A673 (cell line): ENCODE data around the gene SMIM10L2A. TPM values are rescaled to one million over a fixed set of nuclear protein-coding genes. Genes with fewer than 3 reads are reported as not detected.
"Not testable (repeated sequence)": the region's sequence is repeated elsewhere in the genome, so short reads cannot be mapped to it uniquely, and the experiment has no call there.

Experiments used
- BruUV-seq: library from RNA; stranded (reverse); fragments of 400-500 nt; replicated peaks from 2 replicates; lab custom pipeline; 2021; lab: Mats Ljungman, UMichigan
- CTCF ChIA-PET: fragments of 300-600 bp; sonication (Branson Sonifier 250); formaldehyde crosslinking; loops from one replicate; lab custom pipeline; 2022; ENCODE audit warnings: antibody characterized with exemption; lab: Charles Lee
- POLR2A ChIA-PET: fragments of 300-600 bp; sonication (Branson Sonifier 250); formaldehyde crosslinking; loops from one replicate; lab custom pipeline; 2022; ENCODE audit warnings: antibody characterized with exemption; ENCODE audit not compliant: low non-redundant PET; lab: Charles Lee
- DNase-seq: peaks from one replicate; pipeline ENCODE4 v3.0.0-alpha.2; 2015; ENCODE audit warnings: low spot score
- H3K27ac ChIP-seq: fragments of 200-600 bp; sonication (generic); 2 replicates; pipeline ENCODE4 v1.5.1; 2016; ENCODE audit warnings: mixed run types, low read depth, mild to moderate bottlenecking, mixed read lengths, antibody characterized with exemption, low read length; ENCODE audit not compliant: poor library complexity, severe bottlenecking
- H3K27me3 ChIP-seq: fragments of 200-600 bp; sonication (generic); replicated peaks from 2 replicates; pipeline ENCODE4 v1.6.1; 2017; ENCODE audit warnings: mixed run types, low read depth, mild to moderate bottlenecking, mixed read lengths, antibody characterized with exemption, low read length; ENCODE audit not compliant: insufficient read depth, poor library complexity
- H3K36me3 ChIP-seq: fragments of 200-600 bp; sonication (generic); 2 replicates; pipeline ENCODE4 v1.6.1; 2016; ENCODE audit warnings: mixed run types, mild to moderate bottlenecking, mixed read lengths, antibody characterized with exemption, low read length; ENCODE audit not compliant: insufficient read depth, poor library complexity, severe bottlenecking
- H3K4me1 ChIP-seq: fragments of 200-600 bp; sonication (generic); 2 replicates; pipeline ENCODE4 v1.6.1; 2017; ENCODE audit warnings: mixed run types, mild to moderate bottlenecking, mixed read lengths, antibody characterized with exemption, low read length; ENCODE audit not compliant: insufficient read depth, poor library complexity, severe bottlenecking
- H3K4me3 ChIP-seq: fragments of 200-600 bp; sonication (generic); 2 replicates; pipeline ENCODE4 v1.5.1; 2016; ENCODE audit warnings: low read depth, mixed run types, mild to moderate bottlenecking, mixed read lengths, low read length; ENCODE audit not compliant: poor library complexity, severe bottlenecking
- H3K9me3 ChIP-seq: fragments of 200-600 bp; sonication (generic); 2 replicates; pipeline ENCODE4 v1.6.1; 2016; ENCODE audit warnings: mixed run types, low read depth, mild to moderate bottlenecking, mixed read lengths, antibody characterized with exemption, low read length; ENCODE audit not compliant: poor library complexity, severe bottlenecking
- EZH2 ChIP-seq: fragments of 200-600 bp; sonication (generic); IDR thresholded peaks from 2 replicates; pipeline ENCODE4 v1.6.1; 2017; ENCODE audit warnings: borderline replicate concordance, low read depth, mild to moderate bottlenecking, mixed read lengths, antibody characterized with exemption, low read length; ENCODE audit not compliant: poor library complexity, severe bottlenecking
- intact Hi-C: fragments of 100-400 bp; cut with micrococcal nuclease; formaldehyde crosslinking; loops from one replicate; pipeline ENCODE4 v1.10.0; 2022; ENCODE audit not compliant: unreplicated experiment
- total RNA-seq: library from RNA; stranded (reverse); gene quantifications from 2 replicates; pipeline ENCODE4 v1.2.3, GENCODE V29; 2021
- TF ChIP-seq, protein P1 (sequence below): fragments of 300-800, 200-600 bp; sonication (generic); conservative IDR thresholded peaks from 2 replicates; pipeline ENCODE4 v1.5.1; 2017; ENCODE audit warnings: low read depth, mild to moderate bottlenecking, antibody characterized with exemption, low read length, moderate library complexity, mixed read lengths

Gene SMIM10L2A
- total RNA-seq, 1 experiment from 2014 or later = 1.8 TPM

DNA sequence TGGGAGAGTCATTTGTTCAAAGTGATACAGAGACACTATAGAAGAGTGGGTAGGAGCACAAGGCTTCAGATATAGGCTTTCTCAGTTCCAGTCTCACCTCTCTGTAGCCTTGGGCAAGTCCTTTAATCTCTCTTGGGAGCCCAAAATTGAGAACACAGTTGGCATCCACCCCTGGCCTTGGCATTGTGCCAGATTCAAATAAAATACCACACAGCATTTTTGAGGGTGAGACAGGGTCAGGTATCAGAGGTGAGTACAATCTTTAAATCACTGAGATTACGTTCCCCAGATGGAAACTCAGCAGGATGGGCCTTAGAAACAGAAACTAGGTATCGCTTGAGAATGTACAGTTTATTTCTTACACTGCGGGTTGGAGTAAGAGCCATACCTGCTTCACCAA lies 25.2 kb upstream of the SMIM10L2A start:
- DNase-seq = no peak
- intact Hi-C loops = no loop called here
- Histone ChIP-seq H3K36me3 (no peaks in the 10 kb centered on the region), H3K27ac (no peak overlapping the region), H3K4me3 (no peak overlapping the region), H3K9me3 (no peaks in the 10 kb centered on the region), H3K27me3 (no peaks in the 10 kb centered on the region), H3K4me1 (no peaks in the 10 kb centered on the region)
- no TSS peak for BruUV-seq
- ChIA-PET POLR2A (no interaction called here), CTCF (no interaction called here)
- no peak for TF ChIP-seq EZH2
- TF ChIP-seq, protein P1, sequence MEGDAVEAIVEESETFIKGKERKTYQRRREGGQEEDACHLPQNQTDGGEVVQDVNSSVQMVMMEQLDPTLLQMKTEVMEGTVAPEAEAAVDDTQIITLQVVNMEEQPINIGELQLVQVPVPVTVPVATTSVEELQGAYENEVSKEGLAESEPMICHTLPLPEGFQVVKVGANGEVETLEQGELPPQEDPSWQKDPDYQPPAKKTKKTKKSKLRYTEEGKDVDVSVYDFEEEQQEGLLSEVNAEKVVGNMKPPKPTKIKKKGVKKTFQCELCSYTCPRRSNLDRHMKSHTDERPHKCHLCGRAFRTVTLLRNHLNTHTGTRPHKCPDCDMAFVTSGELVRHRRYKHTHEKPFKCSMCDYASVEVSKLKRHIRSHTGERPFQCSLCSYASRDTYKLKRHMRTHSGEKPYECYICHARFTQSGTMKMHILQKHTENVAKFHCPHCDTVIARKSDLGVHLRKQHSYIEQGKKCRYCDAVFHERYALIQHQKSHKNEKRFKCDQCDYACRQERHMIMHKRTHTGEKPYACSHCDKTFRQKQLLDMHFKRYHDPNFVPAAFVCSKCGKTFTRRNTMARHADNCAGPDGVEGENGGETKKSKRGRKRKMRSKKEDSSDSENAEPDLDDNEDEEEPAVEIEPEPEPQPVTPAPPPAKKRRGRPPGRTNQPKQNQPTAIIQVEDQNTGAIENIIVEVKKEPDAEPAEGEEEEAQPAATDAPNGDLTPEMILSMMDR = no peak

DNA sequence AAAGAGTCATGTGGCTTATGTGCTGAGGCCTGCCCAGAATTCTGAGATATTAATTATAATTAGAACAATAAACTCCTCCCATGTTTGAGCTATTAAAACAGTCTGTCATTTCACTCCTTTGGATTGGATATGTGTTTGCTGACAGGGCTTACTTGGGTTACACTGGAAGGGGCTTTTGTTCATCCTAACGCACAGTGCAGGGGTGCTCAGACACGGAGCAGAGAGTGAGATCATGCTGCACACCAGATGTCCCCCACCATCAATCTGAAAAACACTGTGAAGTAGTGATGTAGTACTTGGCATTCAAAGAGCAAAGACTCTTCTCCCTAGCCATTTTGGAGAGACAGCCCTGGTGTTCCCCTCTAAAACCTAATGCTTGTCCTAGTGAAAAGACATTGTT lies 24.1 kb upstream of the SMIM10L2A start:
- DNase-seq = no peak
- H3K9me3 ChIP-seq = no peaks in the 10 kb centered on the region
- ChIA-PET POLR2A (no interaction called here), CTCF (no interaction called here)
- H3K36me3 ChIP-seq = no peaks in the 10 kb centered on the region
- no peaks in the 10 kb centered on the region for H3K4me1 ChIP-seq
- TF ChIP-seq EZH2 = no peak
- no peak overlapping the region for H3K27ac ChIP-seq
- intact Hi-C loops = no loop called here
- H3K27me3 ChIP-seq = no peaks in the 10 kb centered on the region
- BruUV-seq = no TSS peak
- no peak overlapping the region for H3K4me3 ChIP-seq

DNA sequence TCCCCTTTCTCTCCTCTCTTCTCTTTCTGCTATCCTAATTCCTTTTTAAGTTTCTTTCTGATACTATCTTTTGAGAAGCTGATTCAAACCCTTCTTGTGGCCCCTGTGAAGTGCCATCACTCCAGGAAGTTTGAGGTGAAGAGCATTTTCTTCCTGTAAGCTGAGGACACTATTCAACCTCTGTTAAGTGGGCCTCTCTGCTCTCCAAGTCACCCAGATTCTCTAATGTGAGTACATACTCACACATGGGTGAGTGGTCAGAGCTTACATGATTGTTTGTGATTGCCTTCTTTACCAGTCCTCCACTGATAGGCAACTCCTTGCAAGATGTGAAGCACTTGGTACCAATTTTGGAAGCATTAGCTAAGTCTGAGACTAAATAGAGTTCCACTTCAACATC lies 18.4 kb upstream of the SMIM10L2A start:
- Histone ChIP-seq H3K4me3 (no peak overlapping the region), H3K9me3 (no peaks in the 10 kb centered on the region), H3K27ac (no peak overlapping the region), H3K4me1 (no peaks in the 10 kb centered on the region), H3K27me3 (no peaks in the 10 kb centered on the region), H3K36me3 (no peaks in the 10 kb centered on the region)
- BruUV-seq = no TSS peak
- no peak for DNase-seq
- TF ChIP-seq, protein P1 = no peak
- no peak for TF ChIP-seq EZH2
- ChIA-PET CTCF (no interaction called here), POLR2A (no interaction called here)
- intact Hi-C loops = no loop called here

DNA sequence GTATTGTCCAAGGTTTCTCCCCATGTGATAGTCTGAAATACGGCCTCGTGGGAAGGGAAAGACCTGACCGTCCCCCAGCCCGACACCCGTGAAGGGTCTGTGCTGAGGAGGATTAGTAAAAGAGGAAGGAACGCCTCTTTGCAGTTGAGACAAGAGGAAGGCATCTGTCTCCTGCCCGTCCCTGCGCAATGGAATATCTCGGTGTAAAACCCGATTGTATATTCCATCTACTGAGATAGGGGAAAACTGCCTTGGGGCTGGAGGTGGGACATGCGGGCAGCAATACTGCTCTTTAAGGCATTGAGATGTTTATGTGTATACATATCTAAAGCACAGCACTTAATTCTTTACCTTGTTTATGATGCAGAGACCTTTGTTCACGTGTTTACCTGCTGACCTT lies 15.3 kb upstream of the SMIM10L2A start:
- intact Hi-C loops, H3K36me3 ChIP-seq, H3K4me1 ChIP-seq, H3K27ac ChIP-seq, POLR2A ChIA-PET, H3K4me3 ChIP-seq, DNase-seq, BruUV-seq, CTCF ChIA-PET, H3K9me3 ChIP-seq, H3K27me3 ChIP-seq: not testable (repeated sequence)
